ENCODE data around the gene STK32B.

- TF ChIP-seq POLR2AphosphoS5 (IDR thresholded peaks at IDR 0.05; ENCODE audit: insufficient read depth, low read depth, low read length) (no peak), EZH2 (IDR thresholded peaks at IDR 0.05; ENCODE audit: borderline replicate concordance, low read depth, low read length, severe bottlenecking) (no peak), CTCF (IDR thresholded peaks at IDR 0.05; ENCODE audit: extremely low read depth in 1 of 2, insufficient read depth in 1 of 2, low read depth in 1 of 2, low read length in 2 of 2) (no peak), GATA2 (IDR thresholded peaks at IDR 0.05; ENCODE audit: insufficient read depth, insufficient read length, low read depth, low read length) (no peak), POLR2A (IDR thresholded peaks at IDR 0.05; ENCODE audit: low read depth, low read length) (no peak)
Observed at GRCh38 chr4:5237086-5237660, 185.9 kb downstream of the STK32B start.

All from endothelial cell of umbilical vein (primary cell).